Astrocyte of the cerebellum (primary cell): Measurements from ENCODE around the gene NTNG1.

Experiments used
- DNase-seq: peaks from one replicate; pipeline ENCODE4 v3.0.0-alpha.2; 2011; ENCODE audit warnings: low read depth
- H3K4me3 ChIP-seq: 2 replicates; pipeline ENCODE4 v1.5.1; 2011; ENCODE audit warnings: mild to moderate bottlenecking, low read depth, low read length, moderate library complexity
- CTCF ChIP-seq: IDR thresholded peaks from 2 replicates; pipeline ENCODE4 v1.5.1; 2012; ENCODE audit warnings: low read length, low read depth, moderate library complexity, mild to moderate bottlenecking; ENCODE audit errors: missing control alignments
- in situ Hi-C: cut with HindIII; loops from 2 replicates; pipeline ENCODE4 v1.10.0; 2017; ENCODE audit warnings: low sequenced_read_pairs

NTNG1 gene

GRCh38 chr1:107293901-107294613, 153.2 kb downstream of the NTNG1 start:
- H3K4me3 ChIP-seq = no peak overlapping the region
- no peak for TF ChIP-seq CTCF
- in situ Hi-C loops = loop anchor here (5.0 kb wide), 1 partner anchor 123 kb away; no protein-coding TSS in a partner anchor
- no peak for DNase-seq

- no peak for DNase-seq
- H3K4me3 ChIP-seq = no peak overlapping the region
- in situ Hi-C loops = loop anchor here (5.0 kb wide), 1 partner anchor 123 kb away; no protein-coding TSS in a partner anchor
- TF ChIP-seq CTCF = no peak
Observed at GRCh38 chr1:107294686-107295085, 153.8 kb downstream of the NTNG1 start.

DNA sequence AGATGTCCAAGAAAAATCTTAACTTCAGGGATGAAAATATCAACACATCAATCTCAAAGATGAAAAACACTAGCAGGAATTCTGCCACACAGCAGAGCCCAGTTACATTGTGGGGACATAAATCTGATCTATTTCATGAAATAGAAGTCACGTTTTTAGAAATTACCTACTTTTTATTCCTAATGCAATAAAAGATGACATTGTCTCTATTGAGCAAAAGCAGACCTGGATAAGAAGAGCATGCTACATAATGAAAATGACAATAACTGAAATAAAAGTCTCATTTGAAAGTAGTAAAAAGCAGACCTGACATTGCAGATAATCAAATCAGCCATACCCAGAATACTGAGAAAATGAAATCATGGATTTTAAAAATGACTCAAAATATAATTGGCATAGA, 156.8 kb downstream of the NTNG1 start:
- no peak for DNase-seq
- no peak for TF ChIP-seq CTCF
- H3K4me3 ChIP-seq = no peak overlapping the region
- in situ Hi-C loops = no loop called here

- in situ Hi-C loops = no loop called here
- no peak overlapping the region for H3K4me3 ChIP-seq
- TF ChIP-seq CTCF = no peak
- no peak for DNase-seq
Observed at GRCh38 chr1:107298526-107298925, 157.7 kb downstream of the NTNG1 start.

- no peak overlapping the region for H3K4me3 ChIP-seq
- in situ Hi-C loops = no loop called here
Observed at GRCh38 chr1:107299521-107299920, 158.7 kb downstream of the NTNG1 start.

DNA sequence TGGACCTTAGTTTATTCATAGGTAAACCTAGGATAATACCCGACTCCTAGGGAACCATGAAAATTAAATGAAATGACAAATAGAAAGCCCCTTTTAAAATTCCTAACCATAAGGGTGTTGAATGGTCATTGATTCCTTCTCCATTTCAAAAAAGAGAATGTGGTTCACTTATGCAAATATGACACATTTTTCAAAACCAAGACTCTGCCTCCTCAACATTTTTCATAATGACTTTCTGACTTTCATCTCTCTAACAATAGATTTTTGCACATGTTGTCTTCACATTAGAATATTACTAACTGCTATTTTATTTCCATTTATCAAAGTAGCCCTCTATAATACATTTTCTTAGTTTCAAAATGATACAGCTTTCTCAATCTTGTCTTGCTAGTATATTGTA, 169.1 kb downstream of the NTNG1 start:
- no peak for DNase-seq
- in situ Hi-C loops = no loop called here
- TF ChIP-seq CTCF = no peak
- no peak overlapping the region for H3K4me3 ChIP-seq

More at GRCh38 chr1:107299521-107299920, 158.7 kb downstream of the NTNG1 start:
- TF ChIP-seq CTCF = no peak
- no peak for DNase-seq
